Cardiac fibroblast (primary cell): ENCODE data around the gene TAB3.

Source experiments
- DNase-seq, 2 donors: peaks; one replicate each; pipeline versions ENCODE4 v3.0.0 to v3.0.0-alpha.2; 2010; ENCODE audit warnings: low read depth in 2 of 2
- H3K4me3 ChIP-seq, 2 donors: replicated peaks in 1 of 2; 1 replicate in 1 of 2; 2 replicates in 1 of 2; pipeline ENCODE4 v1.5.1; 2011; ENCODE audit warnings: low read depth in 2 of 2, low read length in 2 of 2, mild to moderate bottlenecking in 2 of 2, moderate library complexity in 1 of 2
- CTCF ChIP-seq: IDR thresholded peaks from one replicate; pipeline ENCODE4 v1.5.1; 2011; ENCODE audit warnings: low read depth, mild to moderate bottlenecking, low read length, inconsistent platforms

Gene TAB3

GRCh38 chrX:30795981-30796958 is 92.8 kb downstream of the TAB3 start:
- no peak overlapping the region for H3K4me3 ChIP-seq
- TF ChIP-seq CTCF = no peak

DNA sequence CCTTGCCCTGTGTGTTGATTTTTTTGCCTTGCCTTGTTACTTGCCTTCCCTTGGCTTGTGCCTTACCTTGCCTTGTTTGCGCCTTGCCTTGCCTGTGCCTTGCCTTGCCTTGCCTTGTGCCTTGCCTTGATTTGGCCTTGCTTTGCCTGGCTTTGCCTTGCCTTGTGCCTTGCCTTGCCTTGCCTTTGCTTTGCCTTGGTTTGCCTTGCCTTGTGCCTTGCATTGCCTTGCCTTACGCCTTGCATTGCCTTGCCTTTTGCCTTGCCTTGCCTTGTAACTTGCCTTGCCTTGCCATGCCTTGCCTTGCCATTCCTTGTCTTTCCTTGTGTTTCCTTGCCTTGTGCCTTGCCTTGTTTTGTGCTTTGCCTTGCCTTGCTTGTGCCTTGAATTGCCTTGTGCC is 94.6 kb downstream of the TAB3 start:
- no peak for DNase-seq
- TF ChIP-seq CTCF = no peak
- no peak overlapping the region for H3K4me3 ChIP-seq

More at GRCh38 chrX:30795981-30796958, 92.8 kb downstream of the TAB3 start:
- no peak for DNase-seq

- no peak overlapping the region for H3K4me3 ChIP-seq
- DNase-seq = no peak
- no peak for TF ChIP-seq CTCF
Observed at GRCh38 chrX:30793767-30794103, 95.3 kb downstream of the TAB3 start.

DNA sequence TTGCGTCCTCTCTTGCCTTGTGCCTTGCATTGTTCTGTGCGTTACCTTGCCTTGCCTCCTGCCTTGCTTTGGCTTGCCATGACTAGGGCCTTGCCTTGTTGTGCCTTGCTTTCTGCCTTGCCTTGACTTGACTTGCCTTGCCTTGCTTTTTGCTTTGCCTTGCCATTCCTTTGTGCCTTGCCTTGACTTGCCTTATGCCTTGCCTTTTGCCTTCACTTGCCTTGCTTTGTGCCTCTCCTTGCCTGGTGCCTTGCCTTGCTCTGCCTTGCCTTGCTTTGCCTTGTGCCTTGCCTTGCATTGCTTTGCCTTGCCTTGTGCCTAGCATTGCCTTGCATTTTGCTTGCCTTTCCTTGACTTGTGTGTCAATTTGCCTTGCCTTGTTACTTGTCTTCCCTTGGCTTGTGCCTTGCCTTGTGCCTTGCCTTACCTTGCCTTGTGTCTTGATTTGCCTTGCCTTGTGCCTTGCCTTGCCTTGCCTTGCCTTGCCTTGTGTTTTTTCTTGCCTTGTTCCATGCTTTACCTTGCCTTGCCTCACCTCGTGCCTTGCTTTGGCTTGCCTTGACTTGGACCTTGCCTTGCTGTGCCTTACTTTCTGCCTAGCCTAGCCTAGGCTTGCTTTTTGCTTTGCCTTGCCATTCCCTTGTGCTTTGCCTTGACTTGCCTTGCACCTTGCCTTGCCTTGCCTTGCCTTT is 95.8 kb downstream of the TAB3 start:
- TF ChIP-seq CTCF = no peak
- no peak for DNase-seq
- no peak overlapping the region for H3K4me3 ChIP-seq

- no peak for TF ChIP-seq CTCF
- DNase-seq = no peak
- no peak overlapping the region for H3K4me3 ChIP-seq
Observed at GRCh38 chrX:30791296-30792278, 97.5 kb downstream of the TAB3 start.

GRCh38 chrX:30787012-30787411 is 102.0 kb downstream of the TAB3 start:
- no peak for TF ChIP-seq CTCF
- no peak for DNase-seq

More at GRCh38 chrX:30787012-30787411, 102.0 kb downstream of the TAB3 start:
- H3K4me3 ChIP-seq = no peak overlapping the region
